ELR (cell line): ENCODE data around the gene PACSIN1.

Experiments used
- DNase-seq: peaks from one replicate; pipeline ENCODE4 v3.0.0-alpha.2; 2015; ENCODE audit warnings: low read depth

PACSIN1 gene

DNA sequence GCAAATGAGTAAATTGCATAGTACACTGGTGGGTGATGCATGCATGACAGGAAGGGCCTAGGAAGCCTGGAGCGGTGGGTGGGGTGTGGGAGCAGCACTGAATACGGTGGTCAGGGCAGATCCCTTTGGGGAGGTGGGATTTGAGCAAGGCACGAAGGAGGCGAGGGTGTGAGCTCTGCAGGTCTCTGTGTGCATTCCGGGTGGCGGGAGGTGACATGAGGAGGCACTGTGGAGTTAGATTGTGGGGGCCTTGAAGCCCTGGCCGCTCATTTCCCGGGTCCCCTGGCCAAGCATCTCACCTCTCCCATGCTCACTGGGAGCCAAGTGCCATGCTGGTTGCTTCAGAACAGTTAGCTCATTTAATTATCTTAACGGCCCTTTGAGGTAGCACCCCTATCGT, 96.5 kb downstream of the PACSIN1 start:
- DNase-seq: no peak

DNA sequence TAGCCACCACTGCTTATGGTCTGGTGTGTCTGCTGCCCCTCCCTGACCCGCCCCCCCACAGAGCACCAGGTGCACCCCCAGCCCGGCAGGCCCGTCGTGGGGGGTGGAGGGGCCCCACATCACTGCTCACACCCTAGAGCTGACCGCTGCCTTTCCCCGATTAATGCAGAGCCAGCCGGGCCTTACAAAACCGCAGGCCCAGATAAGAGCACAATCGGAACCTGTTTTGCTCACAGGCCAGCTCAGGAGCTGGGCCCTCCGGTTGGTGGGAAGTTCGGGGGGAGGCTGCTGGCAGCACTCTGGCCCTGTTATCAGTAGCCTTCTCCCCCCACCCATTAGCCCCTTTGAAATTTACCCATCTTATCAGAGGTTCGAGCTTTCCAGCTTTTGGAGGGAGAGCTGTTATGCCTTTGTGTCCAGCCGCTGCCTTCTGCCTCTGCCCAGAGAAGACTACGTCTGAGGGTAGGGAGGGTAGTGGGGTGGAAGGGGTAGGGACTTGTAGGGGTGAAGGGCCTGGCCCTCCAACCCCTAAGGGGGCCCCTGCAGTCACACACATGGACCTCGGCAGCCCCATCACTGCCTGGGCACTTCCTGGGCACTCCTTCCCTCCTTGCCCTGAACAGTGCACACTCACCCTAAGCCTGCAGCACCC, 97.1 kb downstream of the PACSIN1 start:
- DNase-seq: no peak

DNA sequence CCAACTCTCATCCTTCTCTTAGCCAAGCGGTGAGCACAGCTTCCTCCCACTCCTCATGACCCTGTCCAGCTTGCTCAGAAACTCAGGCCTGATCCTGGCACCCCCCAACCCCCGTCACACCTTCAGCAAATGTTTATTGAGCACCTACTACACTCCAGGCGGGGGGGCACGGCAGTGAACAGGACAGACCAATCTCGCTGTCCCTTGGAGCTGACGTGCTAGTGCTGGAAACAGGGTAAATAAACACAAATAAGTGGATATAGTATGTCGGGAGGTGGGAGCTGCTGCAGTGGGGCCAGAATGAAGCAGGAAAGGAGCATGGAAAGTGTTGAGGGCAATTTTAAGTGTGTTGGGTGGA, 97.6 kb downstream of the PACSIN1 start:
- no peak for DNase-seq

DNA sequence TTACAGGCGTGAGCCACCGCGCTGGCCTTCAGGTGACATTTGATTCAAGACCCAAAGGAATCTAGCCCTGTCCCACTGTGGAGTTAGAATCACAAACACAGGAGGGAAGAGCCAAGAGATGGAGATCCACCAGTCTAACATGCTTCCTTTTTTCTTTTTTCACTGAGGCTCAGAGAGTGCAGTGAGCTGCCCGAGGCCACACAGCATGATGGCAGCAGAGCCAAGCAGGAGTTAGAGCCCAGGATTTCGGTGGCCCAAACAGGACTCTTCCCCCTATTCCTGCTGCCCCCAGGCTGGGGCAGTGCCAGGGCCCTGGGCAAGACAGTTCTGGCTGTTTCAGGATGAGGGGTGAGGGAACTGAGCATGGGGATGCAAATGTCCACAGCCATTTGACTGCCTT, 98.3 kb downstream of the PACSIN1 start:
- DNase-seq: no peak

DNA sequence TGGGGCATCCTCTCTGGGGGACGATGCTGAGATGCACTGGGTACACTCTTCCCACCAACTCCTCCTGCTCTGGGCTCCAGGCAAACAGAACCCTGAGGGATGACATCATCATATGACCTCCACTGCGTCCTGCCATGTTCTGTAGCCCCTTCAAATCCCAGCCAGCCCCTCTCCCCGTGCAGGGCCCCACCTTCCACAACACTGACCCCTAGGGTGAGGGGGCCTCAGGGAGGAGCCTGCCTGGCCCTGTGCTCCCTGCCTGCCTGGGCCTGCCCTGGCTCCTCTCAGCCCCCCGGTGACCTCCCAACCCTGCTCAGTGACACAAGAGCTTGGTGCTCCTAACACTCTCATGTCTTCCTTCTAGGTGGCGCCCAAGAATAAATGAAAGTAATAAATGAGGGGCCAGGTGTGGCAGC, 99.9 kb downstream of the PACSIN1 start:
- DNase-seq: no peak

DNA sequence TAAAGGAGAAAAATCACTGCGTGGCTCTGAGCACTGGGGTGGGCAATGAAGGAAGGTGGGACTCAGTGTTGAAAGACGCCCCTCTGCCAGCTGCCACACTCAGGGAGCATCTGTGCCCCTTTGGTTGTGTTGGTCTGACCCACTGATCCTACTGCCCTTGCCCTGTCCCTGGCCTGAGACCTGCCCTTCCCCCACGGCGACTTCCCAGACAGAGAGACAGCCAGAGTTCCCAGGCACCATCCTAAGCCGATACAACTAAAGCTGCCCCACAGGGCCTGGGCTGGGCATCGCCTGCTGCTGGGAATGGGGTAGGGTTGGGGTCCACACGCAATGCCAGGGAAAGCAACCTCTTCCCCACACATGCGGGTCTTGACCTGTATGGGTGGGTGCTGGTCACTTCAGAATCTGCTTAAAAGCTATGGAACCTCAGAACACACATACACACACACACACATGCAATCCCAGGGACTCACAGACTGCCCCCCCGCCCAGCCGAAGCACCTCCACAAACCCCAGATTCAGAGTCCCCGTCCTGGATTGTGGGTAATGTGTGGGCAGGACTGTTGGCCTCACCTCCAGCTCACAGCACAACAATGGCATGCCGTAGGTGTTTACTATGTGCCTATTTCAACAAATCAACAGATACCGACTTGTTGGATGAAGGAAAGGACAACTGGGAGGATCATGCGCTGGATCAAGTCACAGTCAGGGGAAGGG, 101.1 kb downstream of the PACSIN1 start:
- DNase-seq: no peak

DNA sequence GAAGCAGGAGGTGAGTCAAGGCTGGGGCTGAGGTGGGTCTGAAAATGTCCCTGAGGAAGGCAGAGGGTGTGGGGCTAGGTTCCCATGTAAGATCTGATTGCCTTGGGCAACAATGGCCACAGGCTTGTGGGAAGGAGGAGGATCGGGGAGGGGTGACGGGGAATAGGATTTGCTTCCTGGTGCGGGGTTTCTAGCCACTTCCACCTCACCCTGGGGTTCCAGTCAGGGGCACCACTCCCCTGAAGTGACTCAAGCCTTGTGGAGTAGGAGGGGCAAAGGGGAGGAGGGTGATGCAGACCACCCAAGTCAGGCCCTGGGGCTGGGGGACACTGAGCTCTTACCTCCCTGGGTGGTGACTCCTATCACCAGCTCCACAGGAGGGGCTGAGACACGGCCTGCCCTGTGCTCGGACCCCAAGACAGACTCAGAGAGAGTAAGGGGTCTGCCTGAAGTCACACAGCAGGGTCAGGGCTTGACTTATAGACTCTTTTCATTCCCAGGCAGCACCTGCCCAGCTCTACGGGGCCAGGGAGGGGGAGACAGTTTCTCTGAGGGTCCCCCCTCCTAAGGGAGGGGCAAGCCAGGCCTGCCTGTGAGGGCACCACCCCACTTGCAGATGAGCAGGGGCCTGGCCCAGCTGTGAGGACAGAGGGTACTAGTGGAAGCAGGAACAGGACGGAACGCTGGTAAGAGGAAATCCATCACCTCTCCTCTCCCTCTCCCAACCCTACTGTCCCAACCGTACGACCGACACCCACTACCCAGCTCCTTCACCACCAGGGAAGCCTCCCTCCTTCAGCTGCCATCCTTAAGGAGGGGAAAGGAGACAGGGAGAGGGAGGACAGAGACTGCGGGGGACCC, 102.7 kb downstream of the PACSIN1 start:
- peak; percentile 52 for DNase-seq

DNA sequence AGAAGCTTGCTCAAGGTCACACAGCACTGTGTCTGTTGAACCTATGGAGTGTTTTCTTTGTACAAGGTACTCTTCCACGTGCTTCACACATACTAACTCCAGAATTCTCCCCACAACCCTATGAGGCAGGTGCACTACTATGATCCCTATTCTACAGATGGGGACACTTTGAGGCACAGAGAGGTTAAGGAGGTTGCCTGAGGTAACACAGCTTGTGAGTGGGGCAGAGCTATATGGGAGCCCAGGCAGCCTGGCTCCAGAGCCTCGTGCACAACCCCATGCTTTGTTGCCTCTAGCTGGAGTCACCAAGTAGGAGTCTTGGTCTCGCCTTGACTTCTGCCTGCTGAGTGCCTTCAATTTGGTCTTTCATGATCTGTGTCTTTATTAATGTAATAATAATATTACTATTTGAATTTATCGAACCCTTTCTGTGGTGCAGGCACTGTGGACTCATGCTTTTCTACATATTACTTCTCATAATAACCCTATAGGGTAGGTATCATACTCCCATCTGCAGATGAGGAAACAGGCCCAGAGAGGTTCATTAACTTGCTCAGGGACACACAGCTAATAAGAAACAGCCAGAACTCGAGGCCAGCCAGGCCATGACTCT, 103.6 kb downstream of the PACSIN1 start:
- no peak for DNase-seq

DNA sequence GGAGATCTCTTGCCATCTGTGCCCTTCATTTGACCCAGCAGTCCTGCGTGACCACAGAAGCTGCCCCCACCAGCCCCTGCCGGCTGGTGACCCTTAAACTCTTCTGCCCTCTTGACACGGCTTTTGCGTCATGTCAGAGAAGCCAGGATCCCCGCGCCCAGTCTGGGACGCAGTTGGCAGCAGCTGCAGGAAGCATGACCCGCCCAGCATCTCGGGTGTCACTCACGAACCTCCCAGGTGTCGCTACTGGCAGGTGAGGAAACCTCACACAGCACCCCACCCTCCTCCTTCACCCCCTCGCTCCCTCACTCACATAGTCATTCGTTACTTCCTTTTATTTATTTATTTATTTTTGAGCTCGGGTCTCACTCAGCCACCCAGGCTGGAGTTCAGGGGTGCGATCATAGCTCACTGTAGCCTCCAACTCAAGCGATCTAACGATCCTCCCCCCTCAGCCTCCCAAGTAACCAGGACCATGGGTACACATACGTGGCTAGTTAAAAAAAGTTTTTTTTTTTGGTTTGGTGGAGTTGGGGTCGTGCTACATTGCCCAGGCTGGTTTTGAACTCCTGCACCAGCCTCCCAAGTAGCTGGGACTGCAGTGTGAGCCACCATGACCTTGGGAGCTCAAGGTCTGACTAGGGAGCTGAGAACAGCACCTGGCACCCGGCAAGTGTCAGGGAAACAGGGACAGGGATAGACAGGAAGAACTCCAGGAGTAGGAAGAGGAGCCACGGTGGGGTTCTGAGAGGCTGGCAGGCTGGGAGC, 104.4 kb downstream of the PACSIN1 start:
- no peak for DNase-seq

DNA sequence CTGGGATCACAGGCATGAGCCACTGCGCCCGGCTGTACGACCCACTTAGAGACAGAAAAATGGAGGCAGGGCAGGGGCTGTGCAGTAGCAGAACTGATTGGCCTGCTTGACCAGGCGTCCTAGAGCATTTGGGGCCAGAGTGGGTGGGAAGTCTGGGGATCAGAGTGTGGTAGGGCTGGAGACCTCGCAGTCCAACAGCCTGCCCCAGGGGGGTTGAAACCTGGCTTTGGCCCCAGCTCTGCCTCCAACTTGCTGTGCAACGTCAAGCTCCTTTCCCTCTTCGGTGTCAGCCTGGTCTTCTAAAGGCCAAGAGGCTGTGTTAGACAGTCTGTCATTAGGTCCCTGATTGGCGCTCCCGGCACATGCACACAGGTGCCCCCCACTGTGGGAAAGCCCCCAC, 105.5 kb downstream of the PACSIN1 start:
- no peak for DNase-seq

DNA sequence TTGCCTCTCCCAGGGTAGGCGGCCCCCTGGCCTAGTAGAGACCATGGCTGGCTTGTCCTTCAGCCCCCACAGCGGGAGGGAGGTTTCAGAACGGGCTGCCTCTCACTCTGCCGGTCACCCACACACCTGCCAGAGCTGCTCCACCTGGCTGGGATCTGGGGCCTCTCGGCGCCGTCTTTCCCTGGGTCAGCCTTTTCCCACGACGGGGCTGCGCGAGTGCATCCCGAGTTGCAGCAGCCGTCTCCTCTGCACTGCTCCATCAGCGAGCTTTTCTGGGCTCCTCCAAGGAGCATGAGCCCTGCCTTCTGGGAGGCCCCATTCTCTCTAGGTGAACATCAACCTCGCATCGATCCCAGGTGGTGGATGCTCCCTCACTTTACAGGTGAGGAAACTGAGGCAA, 106.1 kb downstream of the PACSIN1 start:
- no peak for DNase-seq

DNA sequence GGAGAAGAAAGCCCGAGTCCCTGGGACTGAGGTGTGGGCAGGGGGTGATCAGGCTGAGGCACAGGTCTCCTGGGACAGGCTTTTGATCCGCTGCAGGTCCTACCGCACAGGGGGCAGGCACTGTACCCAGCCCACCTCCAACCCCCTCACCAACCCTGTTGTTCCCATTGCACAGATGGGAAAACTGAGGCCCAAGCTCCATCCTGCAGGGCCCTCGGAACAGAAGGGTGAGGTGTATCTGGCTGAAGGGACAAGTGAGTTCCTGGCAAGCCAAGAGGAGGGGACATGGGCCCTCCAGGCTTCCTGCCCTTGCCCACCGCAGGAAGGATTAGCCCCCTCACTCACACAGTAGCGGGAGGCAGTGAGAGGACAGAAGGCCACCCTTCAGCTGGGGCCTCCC, 106.7 kb downstream of the PACSIN1 start:
- DNase-seq: no peak

DNA sequence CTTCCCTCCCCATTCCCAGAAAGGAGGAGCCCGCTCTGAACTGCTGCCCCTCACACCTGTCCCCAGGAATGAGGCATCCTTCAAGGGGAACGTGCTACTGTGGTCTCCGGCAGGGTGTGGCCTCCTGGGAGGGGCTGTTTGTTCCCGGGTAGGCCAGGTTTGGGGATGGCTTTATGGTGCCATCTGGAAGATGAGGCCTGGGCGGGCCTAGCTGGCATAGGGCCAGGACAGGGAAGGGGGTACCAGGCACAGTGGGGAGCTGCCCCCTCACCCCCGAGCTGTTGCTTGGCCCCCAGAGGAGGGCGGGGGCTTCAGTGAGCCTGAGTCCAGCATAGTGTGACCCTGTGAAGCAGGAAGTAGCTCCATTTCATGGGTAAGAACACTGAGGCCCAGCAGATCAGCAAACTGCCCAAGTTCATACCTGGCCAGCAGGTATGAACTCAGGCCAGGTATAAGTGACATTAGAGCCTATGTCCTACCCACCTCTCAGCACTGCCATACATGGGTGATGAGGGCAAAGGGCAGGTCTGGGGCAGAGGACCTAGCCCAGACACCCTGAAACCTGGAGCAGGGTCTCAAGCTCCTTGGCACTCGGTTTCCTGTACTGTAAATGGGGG, 107.8 kb downstream of the PACSIN1 start:
- DNase-seq: no peak

DNA sequence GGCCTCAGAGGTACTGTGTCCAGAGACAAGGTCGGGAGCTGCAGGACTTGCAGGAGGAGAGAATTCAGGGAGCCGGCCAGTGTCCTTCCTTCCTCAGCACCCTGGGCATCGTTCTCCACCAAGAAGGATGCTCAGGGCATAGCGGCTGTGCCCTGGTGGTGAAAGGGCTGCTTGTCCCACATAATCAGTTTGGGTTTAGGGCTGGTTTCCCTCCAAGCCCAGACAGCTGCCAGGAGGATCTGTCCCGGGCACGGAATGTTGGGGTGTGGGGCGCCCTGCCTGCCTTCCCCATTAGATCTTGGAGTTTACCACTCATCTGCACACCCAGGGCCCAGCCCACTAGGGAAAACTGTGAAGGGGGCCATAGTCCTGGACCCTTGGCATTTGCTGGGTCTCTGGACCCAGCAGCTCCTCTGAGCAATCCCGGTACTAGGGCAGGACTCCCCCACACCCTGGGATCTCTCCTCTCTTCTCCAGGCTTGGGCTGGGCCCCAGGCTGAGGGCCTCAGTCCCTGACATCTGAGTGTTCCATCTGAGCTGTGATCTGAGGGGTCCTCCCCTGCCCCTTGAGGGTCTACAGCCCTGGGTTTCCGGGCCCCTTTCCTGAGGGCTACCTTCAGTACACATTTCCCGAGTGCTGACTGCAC, 108.9 kb downstream of the PACSIN1 start:
- DNase-seq: no peak

DNA sequence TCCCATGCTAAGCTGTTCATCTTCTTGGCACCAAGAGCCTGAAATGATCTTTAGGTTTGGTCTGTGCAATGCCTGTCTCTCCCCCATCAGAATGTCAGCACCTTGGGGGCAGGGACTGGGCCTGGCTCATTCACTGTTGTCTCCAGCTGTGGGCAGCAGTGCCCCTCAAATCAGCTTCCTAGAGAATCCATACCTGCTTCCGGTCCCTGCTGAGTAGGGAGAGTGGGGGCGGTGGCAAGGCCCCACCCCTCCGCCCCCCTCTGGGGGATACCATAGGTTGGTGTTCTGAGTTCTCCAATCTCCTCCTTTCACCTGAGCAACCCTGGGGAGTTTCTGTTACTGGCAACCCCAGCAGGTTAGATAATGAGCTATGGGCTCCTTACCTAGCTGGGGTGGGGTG, 109.5 kb downstream of the PACSIN1 start:
- DNase-seq: no peak

DNA sequence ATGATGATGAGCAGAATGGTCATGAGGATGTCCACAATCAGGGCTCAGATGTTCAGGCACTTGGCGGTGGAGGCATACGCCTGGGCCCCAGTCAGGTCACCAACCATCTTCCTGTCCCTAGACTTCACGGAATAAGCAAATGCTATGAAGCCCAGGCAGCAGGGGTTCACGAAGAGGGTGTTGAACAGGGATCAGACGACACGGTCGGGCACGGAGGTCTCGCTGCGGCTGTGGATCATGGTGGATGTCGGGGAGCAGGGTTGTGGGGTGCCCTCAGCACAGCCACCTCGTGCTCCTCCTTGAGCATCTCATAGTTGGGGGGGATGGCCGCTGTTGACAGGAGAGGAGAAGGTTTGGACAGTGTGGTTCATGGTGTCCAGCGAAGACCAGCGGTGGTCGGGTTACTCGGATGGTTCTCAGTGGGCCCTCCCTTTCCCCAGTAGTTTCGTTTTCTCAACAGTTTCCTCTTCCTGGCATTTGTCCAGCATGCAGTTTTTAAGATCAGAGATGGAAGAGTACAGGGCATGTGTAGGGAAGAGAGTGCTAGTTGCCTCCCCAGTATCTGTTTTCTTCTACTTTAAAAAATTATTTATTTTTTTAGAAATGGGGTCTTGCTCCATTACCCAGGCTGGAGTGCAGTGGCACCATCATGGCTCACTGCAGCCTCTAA, 110.5 kb downstream of the PACSIN1 start:
- no peak for DNase-seq

DNA sequence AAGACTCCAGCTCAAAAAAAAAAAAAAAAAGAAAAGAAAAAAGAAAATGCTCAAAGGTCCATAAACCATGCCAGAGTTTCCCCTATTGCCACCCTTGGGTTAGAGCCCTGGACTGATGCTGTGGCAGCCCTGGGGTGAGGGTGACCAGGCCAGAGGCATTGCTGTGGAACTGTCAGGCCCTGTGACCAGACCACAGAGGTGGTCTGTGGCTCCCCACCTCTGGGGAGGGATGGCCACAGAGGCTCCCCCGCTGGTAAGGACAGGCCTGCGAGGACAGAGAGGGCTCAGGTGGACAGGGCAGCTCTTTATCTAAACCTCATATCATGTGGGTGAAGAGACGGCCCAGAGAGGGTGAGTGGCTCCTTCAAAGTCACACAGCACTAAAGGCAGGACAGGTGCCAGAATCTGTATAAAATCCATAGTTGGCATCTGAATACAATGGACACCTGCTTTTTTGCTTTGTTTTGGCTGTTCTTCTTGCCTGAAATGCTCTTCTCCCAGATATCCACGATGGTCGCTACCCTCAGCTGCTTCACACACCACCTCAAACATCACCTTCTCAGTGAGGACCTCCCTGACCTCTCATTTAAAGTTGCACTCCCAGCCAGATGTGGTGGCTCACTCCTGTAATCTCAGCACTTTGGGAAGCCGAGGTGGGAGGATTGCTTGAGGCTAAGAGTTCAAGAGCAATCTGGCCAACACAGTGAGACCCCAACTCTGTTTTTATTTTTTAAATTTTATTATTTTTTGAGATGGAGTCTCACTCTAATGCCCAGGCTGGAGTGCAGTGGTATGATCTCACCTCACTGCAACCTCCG, 112.8 kb downstream of the PACSIN1 start:
- DNase-seq: no peak

DNA sequence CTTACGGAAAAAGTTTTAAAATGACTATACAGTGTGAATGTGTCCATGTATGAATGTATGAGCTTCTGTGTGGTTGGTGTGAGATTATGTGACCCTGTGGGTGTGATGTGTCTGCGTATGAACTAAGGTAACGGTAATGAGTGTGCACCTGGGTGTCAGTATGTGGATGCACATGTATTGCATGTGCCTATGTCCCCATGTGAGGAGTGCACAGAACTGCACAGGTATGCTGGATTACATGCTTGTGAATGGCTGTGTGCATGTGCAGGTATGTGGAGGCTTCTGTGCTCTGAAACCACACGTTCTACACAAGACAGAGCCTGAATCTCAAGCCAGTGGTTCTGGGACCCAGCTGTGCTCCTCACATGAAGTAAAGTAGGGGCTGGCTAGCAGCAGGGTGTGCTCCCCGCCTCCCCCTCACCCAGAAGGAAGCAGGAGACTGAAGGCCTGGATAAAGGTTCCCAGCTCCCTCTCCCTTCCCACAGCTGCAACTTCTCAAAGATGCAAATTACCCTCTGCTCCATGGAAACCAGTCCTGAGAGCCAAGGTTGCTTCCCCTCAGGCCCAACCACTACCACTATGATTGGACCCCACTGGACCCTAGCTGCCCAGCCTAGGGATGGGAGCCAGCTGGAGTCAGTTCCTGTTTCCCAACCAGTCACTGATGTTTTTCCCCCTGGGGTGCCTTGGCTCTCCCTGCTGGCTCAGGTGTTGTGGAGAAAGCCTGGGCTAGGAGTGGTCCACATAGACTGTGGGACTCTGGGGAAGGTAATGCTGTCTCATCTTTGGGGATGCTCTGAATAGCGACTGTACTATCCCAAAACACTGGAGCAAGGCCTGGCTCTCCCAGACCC, 115.1 kb downstream of the PACSIN1 start:
- DNase-seq: no peak

DNA sequence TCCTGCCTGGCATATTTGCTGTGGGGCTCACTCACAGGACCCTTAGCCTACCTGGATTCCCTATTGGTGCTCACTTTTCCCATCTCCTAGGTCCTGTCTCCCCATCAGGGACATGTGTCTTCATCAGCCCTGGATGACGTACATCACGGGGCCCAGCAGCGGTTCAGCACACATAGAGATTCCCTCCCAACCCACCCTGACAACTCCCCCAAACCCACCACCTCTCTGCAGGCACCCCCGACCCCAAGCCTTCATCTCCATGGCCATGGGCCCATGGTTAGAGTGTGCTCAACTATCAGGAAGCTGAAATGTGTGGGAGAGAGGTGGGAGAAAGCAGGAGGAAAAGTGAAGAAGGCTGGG, 115.7 kb downstream of the PACSIN1 start:
- DNase-seq: no peak
